NCI-H1105 (cell line): ENCODE data around the gene SEC23IP.
A peak's percentile ranks its signal among the peaks of the same experiment; 100 is the strongest.
"Not testable (repeated sequence)": the region's sequence is repeated elsewhere in the genome, so short reads cannot be mapped to it uniquely, and the experiment has no call there.

ENCODE experiments used
- DNase-seq: peaks from one replicate; lab custom pipeline; 2025; lab: John Stamatoyannopoulos, UW

Gene SEC23IP

DNA sequence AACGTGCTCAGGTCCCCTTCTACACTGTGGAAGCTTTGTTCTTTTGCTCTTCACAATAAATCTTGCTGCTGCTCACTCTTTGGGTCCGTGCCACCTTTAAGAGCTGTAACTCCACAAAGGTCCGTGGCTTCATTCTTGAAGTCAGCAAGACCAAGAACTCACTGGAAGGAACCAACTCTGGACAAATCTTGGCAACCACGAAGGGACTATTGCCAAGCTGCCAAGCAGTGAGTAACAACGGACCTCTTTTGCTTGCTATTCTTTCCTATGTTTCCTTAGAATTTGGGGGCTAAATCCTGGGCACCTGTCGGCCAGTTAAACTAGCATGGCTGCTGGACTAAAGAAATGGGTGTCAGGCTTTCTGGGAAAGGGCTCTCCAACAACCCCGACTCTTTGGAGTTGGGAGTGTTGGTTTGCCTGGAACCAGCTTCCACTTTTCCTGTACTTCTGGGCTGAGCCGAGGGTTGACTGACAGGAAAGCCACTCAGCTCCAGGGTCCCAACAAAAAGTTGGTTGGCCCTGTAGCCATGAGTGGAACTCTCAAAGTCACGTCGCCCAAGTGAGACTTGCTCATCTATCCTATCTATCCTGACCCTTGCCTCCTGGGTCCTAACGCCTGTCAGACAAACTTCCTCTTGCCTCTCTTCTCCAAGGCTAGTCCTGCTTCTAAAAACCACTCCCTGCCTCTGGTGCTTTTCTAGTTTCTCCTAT lies 8.5 kb upstream of the SEC23IP start:
- DNase-seq: not testable (repeated sequence)

- DNase-seq: not testable (repeated sequence)
These were observed 6.5 kb upstream of the SEC23IP start for GRCh38 chr10:119886070-119886469.

GRCh38 chr10:119888715-119889114 lies 3.8 kb upstream of the SEC23IP start:
- DNase-seq: not testable (repeated sequence)

DNA sequence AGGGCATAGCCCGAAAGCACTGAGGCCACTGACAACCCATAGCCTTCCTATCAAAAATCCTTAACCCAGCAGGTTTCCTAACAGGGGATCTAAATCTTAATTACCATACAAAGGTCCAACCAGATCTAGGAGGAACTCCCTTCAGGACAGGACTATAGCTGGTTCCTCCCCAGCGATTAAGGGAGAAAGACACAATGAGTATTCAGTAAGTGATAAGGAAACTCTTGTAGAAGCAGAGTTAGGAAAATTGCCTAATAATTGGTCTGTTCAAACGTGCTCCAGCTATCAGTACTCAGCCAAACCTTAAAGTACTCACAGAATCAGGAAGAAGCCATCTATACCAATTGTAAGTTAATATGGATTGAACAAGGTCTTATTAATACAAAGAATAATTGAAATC lies 3.3 kb upstream of the SEC23IP start:
- not testable (repeated sequence) for DNase-seq

- DNase-seq: not testable (repeated sequence)
These were observed 2.2 kb upstream of the SEC23IP start for GRCh38 chr10:119890307-119890706.

DNA sequence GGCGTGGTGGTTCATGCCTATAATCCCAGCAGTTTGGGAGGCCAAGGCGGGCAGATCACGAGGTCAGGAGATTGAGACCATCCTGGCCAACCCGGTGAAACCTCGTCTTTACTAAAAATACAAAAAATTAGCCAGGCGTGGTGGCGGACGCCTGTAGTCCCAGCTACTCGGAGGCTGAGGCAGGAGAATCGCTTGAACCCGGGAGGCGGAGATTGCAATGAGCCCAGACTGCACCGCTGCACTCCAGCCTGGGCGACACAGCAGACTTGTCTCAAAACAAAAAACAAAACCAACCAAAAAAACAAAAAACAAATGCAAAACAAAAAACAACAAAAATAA lies 712 bp upstream of the SEC23IP start:
- not testable (repeated sequence) for DNase-seq

DNA sequence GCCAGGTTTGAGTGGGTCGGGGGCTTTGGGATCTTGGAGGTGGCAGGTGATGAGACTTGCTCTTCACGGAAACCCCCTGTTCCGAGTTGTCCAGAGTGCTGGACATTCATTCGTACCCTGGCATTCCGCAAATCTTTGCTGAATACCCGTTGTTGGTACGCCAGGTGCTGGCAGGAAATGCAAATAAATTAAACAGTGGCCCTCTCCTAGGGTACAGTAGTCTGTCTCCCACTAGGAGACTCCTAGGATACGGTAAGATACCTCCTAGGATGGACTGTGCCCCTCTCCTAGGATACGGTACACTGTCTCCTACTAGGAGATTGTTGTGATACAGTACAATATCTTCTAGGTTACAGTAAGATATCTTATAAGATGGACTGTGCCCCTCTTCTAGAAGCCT lies 544 bp downstream of the SEC23IP start:
- no peak for DNase-seq

DNA sequence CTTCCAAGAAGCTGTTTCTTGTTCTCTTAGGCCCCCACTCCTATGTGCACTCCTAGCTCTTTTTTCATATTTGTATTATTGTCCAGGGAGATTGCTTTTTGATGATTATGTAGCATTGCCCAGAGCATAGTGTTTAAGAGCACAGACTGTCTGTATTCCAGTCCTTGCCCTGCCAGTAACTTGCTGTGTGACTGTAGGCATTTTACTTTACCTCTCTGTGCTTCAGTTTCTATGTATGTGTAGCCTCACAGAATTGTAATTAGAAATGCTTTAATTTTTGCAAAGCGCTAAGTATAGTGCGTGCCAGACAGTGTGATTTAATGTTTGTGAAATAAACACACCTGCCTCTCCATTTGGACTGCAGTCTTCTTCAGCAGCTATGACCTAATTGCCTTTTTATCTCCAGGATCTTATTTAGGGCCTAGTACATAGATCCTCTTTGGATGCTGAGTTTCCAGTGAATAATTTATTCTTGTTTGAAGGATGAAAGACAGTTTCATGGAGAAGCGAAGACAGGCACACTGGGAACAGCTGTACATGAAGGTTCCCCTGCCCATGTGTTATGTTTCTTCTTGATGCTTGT lies 1.4 kb downstream of the SEC23IP start:
- no peak for DNase-seq

DNA sequence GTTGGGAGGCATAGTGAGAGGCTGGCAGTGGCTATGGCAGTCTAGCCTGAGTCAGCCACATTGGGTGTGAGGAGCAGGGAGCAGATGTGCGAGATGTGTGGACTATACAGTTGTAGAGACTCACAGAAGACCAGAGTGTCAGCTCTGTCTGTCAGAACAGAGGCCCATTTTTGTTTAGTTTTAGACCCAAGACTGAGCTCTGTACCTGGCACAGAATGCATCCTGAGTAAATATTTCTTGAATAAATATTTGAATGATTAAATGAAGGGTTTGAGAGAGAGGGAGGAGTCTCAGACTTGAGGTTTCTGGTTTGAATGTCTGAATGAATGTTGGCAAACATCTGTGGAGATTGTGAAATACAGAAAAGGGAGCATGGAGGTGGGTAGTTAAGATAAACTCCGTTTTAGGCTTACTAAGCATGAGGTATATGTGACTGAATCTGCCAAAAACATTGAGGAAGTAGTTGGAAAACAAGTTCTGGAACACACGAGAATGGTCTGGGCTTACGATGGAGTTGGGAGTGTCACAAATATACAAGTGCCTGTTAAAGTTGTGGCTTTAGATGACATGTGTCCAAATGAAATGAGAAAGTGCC lies 3.6 kb downstream of the SEC23IP start:
- no peak for DNase-seq

DNA sequence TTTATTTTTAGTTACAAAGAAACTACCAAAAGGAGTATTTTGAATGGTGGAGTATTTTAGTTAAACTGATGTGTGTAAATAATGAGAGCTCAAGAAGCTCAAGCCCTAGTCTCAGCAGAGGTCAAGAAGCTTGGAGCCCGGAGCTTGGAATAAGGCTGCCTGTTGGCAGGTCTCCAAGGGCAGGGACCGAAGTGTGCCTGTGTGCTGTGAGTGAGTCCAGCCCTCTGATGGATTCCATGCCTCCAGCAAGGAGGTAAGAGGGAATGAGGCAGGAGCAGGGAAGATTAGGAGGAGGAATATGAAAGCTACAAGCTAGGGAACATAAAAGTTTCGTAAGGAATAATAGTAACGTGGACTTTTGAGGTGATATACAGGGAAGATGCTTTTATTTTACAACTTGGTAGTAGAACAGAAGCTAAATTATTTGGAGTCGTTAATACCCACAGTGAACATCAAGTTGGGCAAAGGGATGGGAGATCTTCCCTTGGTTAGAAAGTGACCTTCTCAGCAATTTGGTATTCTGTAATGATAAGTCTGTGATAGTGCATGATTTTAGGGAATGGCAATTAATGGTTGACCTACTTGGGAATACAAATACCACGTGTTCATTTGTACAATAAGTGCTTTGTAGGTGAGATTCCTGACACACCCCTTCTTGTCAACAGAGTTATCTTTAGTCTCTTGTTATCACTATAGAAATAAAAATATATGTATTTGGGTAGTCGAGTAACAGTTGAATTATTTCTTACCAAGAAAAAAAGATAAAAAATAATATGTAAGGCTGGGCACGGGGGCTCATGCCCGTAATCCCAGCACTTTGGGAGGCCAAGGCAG lies 4.6 kb downstream of the SEC23IP start:
- DNase-seq: no peak

GRCh38 chr10:119898577-119898976 lies 6.0 kb downstream of the SEC23IP start:
- DNase-seq: no peak

DNA sequence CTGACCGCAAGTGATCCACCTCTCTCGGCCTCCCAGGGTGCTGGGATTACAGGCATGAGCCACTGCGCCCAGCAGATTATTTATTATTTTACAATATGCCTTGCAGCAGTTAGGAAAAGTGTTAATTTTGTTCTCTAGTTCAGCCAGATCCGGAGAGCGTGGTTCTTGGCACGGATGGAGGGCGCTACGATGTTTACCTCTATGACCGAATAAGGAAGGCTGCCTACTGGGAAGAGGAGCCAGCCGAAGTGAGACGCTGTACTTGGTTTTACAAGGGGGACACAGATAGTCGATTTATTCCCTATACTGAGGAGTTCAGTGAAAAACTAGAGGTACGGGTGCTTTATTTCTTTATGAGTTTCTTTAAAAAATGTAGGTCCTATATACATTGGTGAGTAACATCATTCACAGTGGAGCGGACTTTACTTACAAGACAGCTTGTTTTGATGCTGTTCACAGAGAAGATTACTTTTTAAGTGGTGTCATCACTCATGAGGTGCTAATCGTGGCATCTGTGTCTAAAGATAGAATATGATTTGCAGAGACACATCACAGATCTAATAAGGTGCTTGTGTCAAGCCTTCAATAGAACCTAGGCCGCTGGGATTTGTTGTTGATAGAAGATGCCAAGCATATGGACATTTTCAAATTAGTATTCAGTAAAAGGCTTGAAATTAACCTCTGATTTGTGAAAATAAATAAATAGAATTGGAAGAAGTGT lies 11.6 kb downstream of the SEC23IP start:
- DNase-seq: no peak

DNA sequence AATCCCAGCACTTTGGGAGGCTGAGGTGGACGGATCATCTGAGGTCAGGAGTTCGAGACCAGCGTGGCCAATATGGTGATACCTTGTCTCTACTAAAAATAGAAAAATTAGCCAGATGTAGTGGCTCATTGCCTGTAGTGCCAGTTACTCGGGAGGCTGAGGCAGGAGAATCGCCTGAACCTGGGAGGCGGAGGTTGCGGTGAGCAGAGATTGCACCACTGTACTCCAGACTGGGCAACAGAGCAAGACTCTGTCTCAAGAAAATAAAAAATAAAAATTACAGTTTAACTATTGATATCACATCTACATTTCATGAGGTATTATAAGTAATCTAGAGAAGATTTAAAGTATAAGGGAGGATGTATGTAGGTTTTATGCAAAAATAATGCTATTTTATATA lies 15.2 kb downstream of the SEC23IP start:
- not testable (repeated sequence) for DNase-seq

DNA sequence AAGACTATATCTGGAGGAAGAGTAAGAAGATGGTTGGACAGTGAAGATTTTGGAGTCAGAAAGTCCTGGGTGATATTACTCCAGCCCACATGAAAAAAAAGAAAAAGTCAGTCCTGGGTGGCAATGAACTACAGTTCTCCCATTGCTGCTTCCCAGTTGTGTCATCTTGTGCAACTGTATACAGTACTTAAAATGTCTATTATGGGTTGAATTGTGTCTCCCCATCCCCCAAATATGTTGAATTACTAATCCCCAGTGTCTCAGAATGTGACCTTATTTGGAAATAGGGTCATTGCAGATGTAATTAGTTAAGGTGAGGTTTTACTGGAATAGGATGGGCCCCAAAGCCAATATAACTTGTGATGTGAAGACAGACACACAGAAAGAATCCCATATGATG lies 15.6 kb downstream of the SEC23IP start:
- DNase-seq: no peak

DNA sequence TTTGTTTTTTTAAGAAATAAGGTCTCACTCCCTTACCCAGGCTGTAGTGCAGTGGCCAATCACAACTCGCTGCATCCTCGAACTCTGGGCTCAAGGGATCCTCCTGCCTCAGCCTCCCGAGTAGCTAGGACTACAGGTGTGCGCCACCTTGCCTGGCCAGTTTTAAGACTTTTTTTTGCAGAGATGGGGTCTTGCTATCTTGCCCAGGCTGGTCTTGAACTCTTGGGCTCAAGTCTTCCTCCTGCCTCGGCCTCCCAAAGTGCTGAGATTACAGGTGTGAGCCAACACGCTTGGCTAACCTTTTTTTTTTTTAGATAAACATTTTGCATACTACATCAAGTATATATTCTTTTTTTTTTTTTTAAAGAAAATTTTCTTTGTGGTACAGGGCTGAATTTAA lies 18.2 kb downstream of the SEC23IP start:
- DNase-seq: no peak

DNA sequence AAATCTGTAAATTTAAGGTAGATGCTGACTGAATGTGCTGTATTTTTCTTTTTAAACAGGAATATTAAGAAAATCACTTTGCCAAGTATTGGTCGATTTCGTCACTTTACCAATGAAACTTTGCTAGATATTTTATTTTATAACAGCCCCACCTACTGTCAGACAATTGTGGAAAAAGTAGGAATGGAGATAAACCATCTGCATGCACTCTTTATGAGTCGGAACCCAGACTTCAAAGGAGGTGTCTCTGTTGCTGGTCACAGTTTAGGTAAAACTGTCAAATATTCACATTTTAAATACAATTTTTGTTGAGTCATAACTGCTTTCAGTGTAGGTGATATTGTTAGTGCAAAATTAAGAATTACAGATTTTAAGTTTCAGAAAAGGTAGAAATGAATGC lies 25.2 kb downstream of the SEC23IP start:
- DNase-seq: no peak

GRCh38 chr10:119919271-119919670 lies 26.7 kb downstream of the SEC23IP start:
- no peak for DNase-seq

DNA sequence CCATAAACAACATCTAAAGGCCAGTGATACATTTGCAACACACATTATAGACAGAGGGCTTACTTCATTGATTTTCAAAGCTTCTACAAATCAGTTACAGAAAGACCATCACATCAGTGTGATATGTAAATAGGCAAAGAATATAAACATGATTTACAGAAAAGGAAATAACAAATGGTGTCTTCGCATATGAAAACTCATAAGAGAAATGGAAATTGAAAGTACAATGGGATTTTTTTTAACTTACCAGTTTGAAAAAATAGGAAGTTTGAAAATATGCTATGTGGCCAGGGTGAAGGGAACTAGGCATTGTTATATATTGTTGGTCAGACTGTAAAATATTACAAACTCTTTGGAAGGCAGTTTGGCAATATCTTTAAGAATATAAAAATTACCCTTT lies 27.3 kb downstream of the SEC23IP start:
- DNase-seq: no peak

GRCh38 chr10:119928411-119928810 lies 35.9 kb downstream of the SEC23IP start:
- DNase-seq: no peak

GRCh38 chr10:119931871-119932270 lies 39.3 kb downstream of the SEC23IP start:
- DNase-seq: no peak

- DNase-seq: no peak
These were observed 40.1 kb downstream of the SEC23IP start for GRCh38 chr10:119932631-119933030.

DNA sequence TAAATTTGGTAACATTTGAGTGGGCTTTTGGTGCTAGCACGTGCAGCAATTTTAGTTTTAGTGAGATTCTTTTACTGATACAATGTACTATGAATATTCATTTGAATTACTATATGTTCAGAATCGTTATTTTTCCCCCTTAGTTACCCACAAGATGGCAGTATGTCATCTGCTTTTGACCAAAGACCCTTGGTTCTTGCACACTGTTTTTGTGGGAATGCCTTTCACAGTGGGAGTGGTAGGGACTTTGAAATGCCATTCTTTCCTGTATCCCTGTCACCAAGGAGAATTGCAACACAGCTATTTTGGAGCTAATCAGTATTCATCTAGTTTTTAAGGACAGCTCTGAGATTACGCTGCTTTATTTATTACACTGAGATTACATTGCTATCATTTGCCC lies 40.6 kb downstream of the SEC23IP start:
- peak; percentile 6 for DNase-seq
